ENCODE data around the gene PIN1.
A peak's percentile ranks its signal among the peaks of the same experiment; 100 is the strongest.

DNA sequence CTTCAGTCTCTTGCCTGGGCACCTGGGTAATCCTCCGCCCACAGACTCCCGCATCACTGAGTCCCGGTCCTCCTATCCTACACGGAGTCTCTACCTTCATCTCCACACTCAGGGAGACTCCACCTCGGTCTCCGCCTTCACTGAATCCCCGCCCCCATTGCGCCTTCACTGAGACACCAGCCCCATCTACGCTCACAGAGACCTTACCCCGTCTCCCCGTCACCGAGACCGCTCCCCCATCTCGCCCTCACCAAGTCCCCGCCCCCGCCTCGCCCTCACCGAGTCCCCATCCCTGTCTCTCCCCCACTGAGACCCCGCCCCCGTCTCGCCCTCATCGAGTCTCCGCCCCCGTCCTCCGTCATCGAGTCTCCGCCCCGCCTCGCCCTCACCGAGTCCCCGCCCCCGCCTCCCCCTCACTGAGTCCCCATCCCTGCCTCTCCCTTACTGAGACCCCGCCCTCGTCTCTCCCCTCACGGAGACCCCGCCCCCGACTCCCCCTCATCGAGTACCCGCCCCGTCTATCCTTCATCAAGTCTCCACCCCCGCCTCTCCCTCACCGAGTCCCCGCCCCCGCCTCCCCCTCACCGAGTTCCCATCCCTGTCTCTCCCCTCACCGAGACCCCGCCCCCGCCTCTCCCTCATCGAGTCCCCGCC lies 43.4 kb upstream of the PIN1 start:
- TF ChIP-seq, protein P1, sequence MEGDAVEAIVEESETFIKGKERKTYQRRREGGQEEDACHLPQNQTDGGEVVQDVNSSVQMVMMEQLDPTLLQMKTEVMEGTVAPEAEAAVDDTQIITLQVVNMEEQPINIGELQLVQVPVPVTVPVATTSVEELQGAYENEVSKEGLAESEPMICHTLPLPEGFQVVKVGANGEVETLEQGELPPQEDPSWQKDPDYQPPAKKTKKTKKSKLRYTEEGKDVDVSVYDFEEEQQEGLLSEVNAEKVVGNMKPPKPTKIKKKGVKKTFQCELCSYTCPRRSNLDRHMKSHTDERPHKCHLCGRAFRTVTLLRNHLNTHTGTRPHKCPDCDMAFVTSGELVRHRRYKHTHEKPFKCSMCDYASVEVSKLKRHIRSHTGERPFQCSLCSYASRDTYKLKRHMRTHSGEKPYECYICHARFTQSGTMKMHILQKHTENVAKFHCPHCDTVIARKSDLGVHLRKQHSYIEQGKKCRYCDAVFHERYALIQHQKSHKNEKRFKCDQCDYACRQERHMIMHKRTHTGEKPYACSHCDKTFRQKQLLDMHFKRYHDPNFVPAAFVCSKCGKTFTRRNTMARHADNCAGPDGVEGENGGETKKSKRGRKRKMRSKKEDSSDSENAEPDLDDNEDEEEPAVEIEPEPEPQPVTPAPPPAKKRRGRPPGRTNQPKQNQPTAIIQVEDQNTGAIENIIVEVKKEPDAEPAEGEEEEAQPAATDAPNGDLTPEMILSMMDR (IDR thresholded peaks at IDR 0.05 in 8 of 11, conservative IDR thresholded peaks at IDR 0.05 in 3 of 11): no peak
- TF ChIP-seq POLR2A (IDR thresholded peaks at IDR 0.05) (no peak), POLR2AphosphoS5 (IDR thresholded peaks at IDR 0.05) (peak in 1 of 3 donors; percentile 24)
